Mesothelial cell of epicardium (in vitro differentiated cells): Measurements from ENCODE around the gene PLCB4. TPM values are rescaled to one million over a fixed set of nuclear protein-coding genes. Genes with fewer than 3 reads are reported as not detected.

ENCODE experiments used
- DNase-seq, 2 experiments: peaks; one replicate each; pipeline ENCODE4 v3.0.0; 2021; ENCODE audit warnings: low spot score in 2 of 2; ENCODE audit not compliant: unreplicated experiment in 2 of 2
- H3K27ac Mint-ChIP-seq: 2 replicates; pipeline ENCODE4 v1.8.0; 2021; ENCODE audit warnings: mixed read lengths
- H3K27me3 Mint-ChIP-seq: 2 replicates; pipeline ENCODE4 v1.8.0; 2021; ENCODE audit warnings: low read depth, mixed read lengths
- H3K36me3 Mint-ChIP-seq: 2 replicates; pipeline ENCODE4 v1.8.0; 2021; ENCODE audit warnings: mixed read lengths
- H3K4me1 Mint-ChIP-seq: 2 replicates; pipeline ENCODE4 v1.8.0; 2021; ENCODE audit warnings: mixed read lengths
- H3K4me3 Mint-ChIP-seq: 2 replicates; pipeline ENCODE4 v1.8.0; 2021; ENCODE audit warnings: mild to moderate bottlenecking, moderate library complexity, mixed read lengths
- H3K9me3 Mint-ChIP-seq: 2 replicates; pipeline ENCODE4 v1.8.0; 2021; ENCODE audit warnings: mixed read lengths
- CTCF ChIP-seq: fragments of 200-600 bp; sonication (generic); IDR thresholded peaks from one replicate; pipeline ENCODE4 v1.5.0; 2021; ENCODE audit warnings: antibody characterized with exemption; ENCODE audit not compliant: unreplicated experiment
- total RNA-seq: library from RNA; stranded (reverse); gene quantifications from 3 replicates; pipeline ENCODE4 v1.2.1, GENCODE V29; 2021

PLCB4 gene
- total RNA-seq, 1 donor from 2014 or later = 14.0 TPM

- Mint-ChIP-seq H3K27me3 (no peaks in the 10 kb centered on the region), H3K27ac (no peak overlapping the region), H3K4me3 (no peak overlapping the region), H3K36me3 (peaks cover 3% of the 10 kb centered on the region), H3K4me1 (peaks cover 2% of the 10 kb centered on the region), H3K9me3 (peaks cover 3% of the 10 kb centered on the region)
- DNase-seq = no peak
- TF ChIP-seq CTCF = no peak
Measured at GRCh38 chr20:9241232-9241692, 172.4 kb downstream of the PLCB4 start.

GRCh38 chr20:9241721-9242427 lies 173.0 kb downstream of the PLCB4 start:
- Mint-ChIP-seq H3K27ac (no peak overlapping the region), H3K36me3 (no peaks in the 10 kb centered on the region), H3K4me1 (peaks cover 2% of the 10 kb centered on the region), H3K4me3 (no peak overlapping the region), H3K9me3 (no peaks in the 10 kb centered on the region), H3K27me3 (no peaks in the 10 kb centered on the region)
- DNase-seq = no peak
- no peak for TF ChIP-seq CTCF

- DNase-seq = no peak
- H3K4me1 Mint-ChIP-seq = peaks cover 2% of the 10 kb centered on the region
- no peaks in the 10 kb centered on the region for H3K27me3 Mint-ChIP-seq
- no peaks in the 10 kb centered on the region for H3K36me3 Mint-ChIP-seq
- no peak overlapping the region for H3K4me3 Mint-ChIP-seq
- no peak for TF ChIP-seq CTCF
- H3K27ac Mint-ChIP-seq = no peak overlapping the region
- H3K9me3 Mint-ChIP-seq = no peaks in the 10 kb centered on the region
Measured at GRCh38 chr20:9243986-9244385, 175.1 kb downstream of the PLCB4 start.

GRCh38 chr20:9244811-9245210 lies 175.9 kb downstream of the PLCB4 start:
- Mint-ChIP-seq H3K36me3 (no peaks in the 10 kb centered on the region), H3K9me3 (no peaks in the 10 kb centered on the region), H3K4me3 (no peak overlapping the region), H3K4me1 (peaks cover 2% of the 10 kb centered on the region), H3K27ac (no peak overlapping the region), H3K27me3 (no peaks in the 10 kb centered on the region)
- TF ChIP-seq CTCF = no peak
- DNase-seq = no peak

- no peaks in the 10 kb centered on the region for H3K36me3 Mint-ChIP-seq
- no peaks in the 10 kb centered on the region for H3K4me1 Mint-ChIP-seq
- H3K9me3 Mint-ChIP-seq = no peaks in the 10 kb centered on the region
- no peaks in the 10 kb centered on the region for H3K27me3 Mint-ChIP-seq
- TF ChIP-seq CTCF = no peak
- H3K4me3 Mint-ChIP-seq = no peak overlapping the region
- DNase-seq = no peak
- H3K27ac Mint-ChIP-seq = no peak overlapping the region
Measured at GRCh38 chr20:9246731-9247130, 177.8 kb downstream of the PLCB4 start.

- H3K27me3 Mint-ChIP-seq = no peaks in the 10 kb centered on the region
- H3K4me3 Mint-ChIP-seq = no peak overlapping the region
- H3K27ac Mint-ChIP-seq = no peak overlapping the region
- H3K36me3 Mint-ChIP-seq = no peaks in the 10 kb centered on the region
- DNase-seq = no peak
- TF ChIP-seq CTCF = no peak
- H3K4me1 Mint-ChIP-seq = no peaks in the 10 kb centered on the region
- H3K9me3 Mint-ChIP-seq = no peaks in the 10 kb centered on the region
Measured at GRCh38 chr20:9250511-9250910, 181.6 kb downstream of the PLCB4 start.
